GM21381 (cell line): ENCODE data around the gene GCFC2.
"Not testable (repeated sequence)": the region's sequence is repeated elsewhere in the genome, so short reads cannot be mapped to it uniquely, and the experiment has no call there.

Experiments
- ATAC-seq: cut with Tn5 transposase; IDR thresholded peaks from one replicate; pipeline ENCODE4 v1.9.1; 2021; ENCODE audit warnings: mild to moderate bottlenecking, moderate library complexity; ENCODE audit not compliant: unreplicated experiment

Gene GCFC2

GRCh38 chr2:75710577-75711253 lies at the start of gene GCFC2:
GCFC2 (minus strand) TSS chr2:75710915; CDS start chr2:75710855, 60 bp downstream.
- ATAC-seq: peak; percentile 94

- no peak for ATAC-seq
Observed at GRCh38 chr2:75752828-75753227, 42.1 kb upstream of the GCFC2 start.

- no peak for ATAC-seq
Observed at GRCh38 chr2:75751824-75752468, 41.2 kb upstream of the GCFC2 start.

GRCh38 chr2:75751360-75751759 lies 40.6 kb upstream of the GCFC2 start:
- no peak for ATAC-seq

- no peak for ATAC-seq
Observed at GRCh38 chr2:75737961-75738360, 27.2 kb upstream of the GCFC2 start.

- ATAC-seq: no peak
Observed at GRCh38 chr2:75736276-75736675, 25.6 kb upstream of the GCFC2 start.

- no peak for ATAC-seq
Observed at GRCh38 chr2:75729861-75730260, 19.1 kb upstream of the GCFC2 start.

- no peak for ATAC-seq
Observed at GRCh38 chr2:75728614-75729419, 18.1 kb upstream of the GCFC2 start.

- ATAC-seq: no peak
Observed at GRCh38 chr2:75722687-75723086, 12.0 kb upstream of the GCFC2 start.

GRCh38 chr2:75720525-75720924 lies 9.8 kb upstream of the GCFC2 start:
- ATAC-seq: no peak

GRCh38 chr2:75719616-75720015 lies 8.9 kb upstream of the GCFC2 start:
- no peak for ATAC-seq

GRCh38 chr2:75716406-75716805 lies 5.7 kb upstream of the GCFC2 start:
- ATAC-seq: no peak

- not testable (repeated sequence) for ATAC-seq
Observed at GRCh38 chr2:75711590-75711989, 875 bp upstream of the GCFC2 start.

- no peak for ATAC-seq
Observed at GRCh38 chr2:75710220-75710576, 517 bp downstream of the GCFC2 start.

GRCh38 chr2:75709297-75709696 lies 1.4 kb downstream of the GCFC2 start:
- ATAC-seq: no peak

- ATAC-seq: no peak
Observed at GRCh38 chr2:75707901-75708300, 2.8 kb downstream of the GCFC2 start.

- ATAC-seq: no peak
Observed at GRCh38 chr2:75705921-75706320, 4.8 kb downstream of the GCFC2 start.

GRCh38 chr2:75703589-75704287 lies 7.0 kb downstream of the GCFC2 start:
- no peak for ATAC-seq

- ATAC-seq: no peak
Observed at GRCh38 chr2:75702593-75702992, 8.1 kb downstream of the GCFC2 start.

- ATAC-seq: no peak
Observed at GRCh38 chr2:75698918-75699317, 11.8 kb downstream of the GCFC2 start.

GRCh38 chr2:75688196-75688595 lies 22.5 kb downstream of the GCFC2 start:
- no peak for ATAC-seq
